HG03457 (cell line): ENCODE measurements around the gene KCTD17.

Experiments used
- ATAC-seq: cut with Tn5 transposase; IDR thresholded peaks from one replicate; pipeline ENCODE4 v1.9.1; 2021; ENCODE audit warnings: moderate number of reproducible peaks; ENCODE audit not compliant: unreplicated experiment

KCTD17 gene

GRCh38 chr22:37075822-37076433, 24.4 kb downstream of the KCTD17 start:
- ATAC-seq, result no peak

DNA sequence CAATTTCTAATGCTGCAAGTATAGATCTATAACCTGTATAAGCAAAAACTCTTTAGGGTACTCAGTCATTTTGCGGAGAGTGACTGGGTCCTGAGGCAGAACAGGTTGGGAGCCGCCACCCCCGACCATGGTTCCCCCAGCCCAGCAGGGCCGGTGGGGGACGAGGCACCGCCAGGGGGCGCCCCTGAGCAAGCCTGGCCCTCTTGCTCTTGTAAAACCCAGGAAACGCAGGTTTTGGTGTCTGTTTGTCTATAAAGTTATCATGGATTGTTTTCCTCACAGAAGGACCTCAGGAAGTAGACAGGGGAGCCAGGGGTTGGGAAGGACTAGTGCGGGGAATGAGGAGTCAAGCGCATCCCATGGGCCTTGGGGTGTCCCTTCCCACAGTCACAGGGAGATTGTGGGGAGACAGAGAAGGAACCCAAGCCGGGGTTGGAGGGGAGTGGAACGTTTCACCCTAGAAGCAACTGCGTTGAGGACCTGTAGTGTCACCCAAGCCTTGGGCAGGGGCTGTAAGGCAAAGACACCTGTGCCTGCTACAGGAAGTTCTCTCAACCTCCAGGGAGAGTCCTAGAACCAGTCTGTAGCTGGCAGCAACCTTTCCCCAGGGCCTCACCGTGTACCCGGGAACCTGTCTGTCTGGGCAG, 26.4 kb downstream of the KCTD17 start:
- no peak for ATAC-seq

DNA sequence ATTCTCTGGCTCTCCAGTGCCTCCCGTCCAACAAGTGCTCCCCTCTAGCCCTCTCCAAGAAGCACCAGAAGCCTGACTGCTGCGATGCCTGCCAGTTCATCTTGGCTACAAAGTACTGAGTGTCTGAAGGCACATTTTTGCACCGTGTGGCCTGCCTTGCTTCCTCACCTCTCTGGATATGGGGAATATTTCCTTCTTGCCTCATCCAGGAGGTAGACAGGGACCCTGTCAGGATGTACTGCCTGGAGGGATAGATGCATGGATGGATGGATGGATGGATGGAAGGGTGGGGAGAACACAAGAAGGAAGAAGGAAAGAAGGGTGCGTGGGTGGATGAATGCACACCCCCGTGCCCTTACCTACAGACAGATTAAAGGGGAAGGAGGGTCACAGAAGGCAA, 27.6 kb downstream of the KCTD17 start:
- no peak for ATAC-seq

GRCh38 chr22:37079668-37080171, 28.2 kb downstream of the KCTD17 start:
- no peak for ATAC-seq

- ATAC-seq, result no peak
Observed at GRCh38 chr22:37080438-37080837, 28.9 kb downstream of the KCTD17 start.

GRCh38 chr22:37080838-37081237, 29.3 kb downstream of the KCTD17 start:
- ATAC-seq, result no peak

DNA sequence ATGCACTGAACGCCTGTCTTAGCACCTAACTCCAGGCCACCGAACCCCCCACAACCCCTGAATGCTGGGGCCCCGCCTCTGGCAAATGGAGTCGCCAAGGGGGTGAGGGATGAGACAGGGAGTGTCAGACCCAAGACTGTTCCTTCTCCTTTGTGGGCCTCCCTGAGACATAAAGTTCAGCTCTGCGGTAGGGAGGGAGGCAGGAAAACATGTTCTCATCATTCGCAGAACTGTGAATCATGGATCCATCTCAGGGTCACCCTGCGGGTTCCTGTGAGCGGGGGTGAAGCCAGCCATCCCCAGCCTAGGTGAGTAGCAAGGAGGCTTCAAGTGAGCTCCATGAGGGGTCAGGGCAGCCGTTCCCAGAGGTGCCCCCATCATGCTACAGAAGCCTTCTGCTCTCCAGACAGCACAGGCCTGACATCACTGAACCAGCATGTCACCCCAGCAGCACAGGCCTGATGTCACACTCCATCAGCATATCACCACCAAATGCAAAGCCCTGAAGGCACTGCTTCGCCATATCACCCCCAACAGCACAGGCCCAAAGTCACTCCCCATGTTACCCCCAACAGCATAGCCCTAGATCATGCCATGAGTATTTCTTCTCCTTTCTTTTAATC, 30.8 kb downstream of the KCTD17 start:
- ATAC-seq, result no peak

- ATAC-seq, result no peak
Observed at GRCh38 chr22:37083914-37084313, 32.4 kb downstream of the KCTD17 start.

DNA sequence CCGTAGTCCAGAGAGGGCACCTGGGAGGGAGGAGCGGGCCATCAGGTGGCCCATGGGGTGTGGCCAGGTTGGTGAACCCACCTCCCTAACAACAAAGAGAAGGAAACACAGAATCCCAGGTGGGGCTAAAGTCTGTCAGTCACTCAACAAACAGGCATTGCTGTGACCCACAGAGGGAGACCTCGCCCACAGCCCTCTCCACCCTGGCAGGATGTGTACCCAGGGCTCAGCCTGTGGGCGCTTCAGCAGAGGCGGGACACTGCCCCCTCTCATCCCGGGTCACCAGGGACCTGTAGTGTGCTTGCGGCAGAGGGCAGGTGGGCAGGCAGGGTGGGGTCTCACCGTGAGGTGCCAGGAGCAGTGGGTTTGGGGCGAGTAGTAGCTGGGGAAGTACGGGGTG, 32.8 kb downstream of the KCTD17 start:
- ATAC-seq, result no peak

DNA sequence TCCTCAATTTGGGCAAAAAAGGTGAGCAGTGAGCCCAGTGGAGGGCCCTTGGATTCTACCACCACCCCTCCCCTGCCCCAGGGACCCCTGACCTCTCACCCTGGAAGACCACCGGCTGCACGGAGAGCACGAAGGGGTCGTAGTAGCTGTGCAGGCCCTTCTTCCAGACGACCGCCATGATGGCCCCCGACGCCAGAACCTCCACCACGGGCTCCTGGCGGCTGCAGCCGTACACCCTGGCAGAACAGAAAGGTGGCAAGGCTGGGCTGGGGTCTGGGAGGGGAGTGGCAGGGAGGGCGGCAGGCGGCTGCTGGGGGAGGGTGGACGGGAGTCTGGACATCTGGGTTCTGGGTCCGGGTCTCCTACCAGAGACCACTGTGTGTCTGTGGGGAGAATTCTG, 34.6 kb downstream of the KCTD17 start:
- ATAC-seq, result no peak

DNA sequence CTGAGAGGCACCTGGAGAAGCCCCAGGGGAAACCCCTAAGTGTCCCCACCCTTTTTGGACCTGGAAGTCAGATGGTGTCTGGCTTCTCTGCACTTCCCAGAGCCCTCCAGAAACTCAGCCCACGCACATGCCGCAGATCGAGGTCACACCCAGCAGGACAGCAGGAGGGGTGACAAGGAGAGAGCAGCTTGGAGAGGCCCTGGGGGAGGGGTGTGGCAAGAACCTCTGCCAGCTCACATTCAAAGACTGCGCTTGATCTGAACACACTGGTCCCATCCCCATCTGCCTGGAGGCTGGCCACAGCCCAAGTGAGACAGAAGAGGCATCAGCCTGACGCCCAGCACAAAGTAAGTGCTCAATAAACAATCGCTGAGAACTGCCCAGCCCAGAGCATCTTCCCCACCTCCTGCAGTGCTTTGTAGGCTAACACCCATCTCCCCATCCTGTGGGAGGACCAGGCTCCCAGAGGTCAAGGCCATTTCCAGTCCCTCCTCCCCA, 36.6 kb downstream of the KCTD17 start:
- no peak for ATAC-seq

GRCh38 chr22:37088750-37089408, 37.3 kb downstream of the KCTD17 start:
- ATAC-seq, result no peak

- no peak for ATAC-seq
Observed at GRCh38 chr22:37089434-37089833, 37.9 kb downstream of the KCTD17 start.

- ATAC-seq, result no peak
Observed at GRCh38 chr22:37090920-37091695, 39.6 kb downstream of the KCTD17 start.

DNA sequence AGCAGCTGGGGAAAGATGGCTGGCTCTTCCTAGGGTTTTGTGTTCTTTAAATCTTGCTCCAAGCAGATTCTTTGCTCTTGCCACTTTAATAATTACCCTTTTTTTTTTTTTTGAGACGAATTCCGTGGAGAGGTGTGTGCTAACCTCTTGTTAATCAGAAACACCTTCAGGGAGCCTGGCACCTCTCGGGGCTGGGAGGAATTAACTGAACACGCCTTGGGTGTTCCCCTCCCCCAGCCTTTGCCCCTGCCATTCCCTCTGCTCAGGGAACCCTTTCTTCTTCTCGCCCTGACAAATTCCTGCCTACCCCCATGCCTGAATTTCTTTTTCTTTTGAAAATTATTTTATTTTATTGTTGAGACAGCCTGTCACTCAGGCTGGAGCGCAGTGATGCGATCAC, 40.5 kb downstream of the KCTD17 start:
- ATAC-seq, result no peak

- ATAC-seq, result no peak
Observed at GRCh38 chr22:37092997-37093396, 41.5 kb downstream of the KCTD17 start.

GRCh38 chr22:37094239-37094638, 42.7 kb downstream of the KCTD17 start:
- ATAC-seq, result no peak

DNA sequence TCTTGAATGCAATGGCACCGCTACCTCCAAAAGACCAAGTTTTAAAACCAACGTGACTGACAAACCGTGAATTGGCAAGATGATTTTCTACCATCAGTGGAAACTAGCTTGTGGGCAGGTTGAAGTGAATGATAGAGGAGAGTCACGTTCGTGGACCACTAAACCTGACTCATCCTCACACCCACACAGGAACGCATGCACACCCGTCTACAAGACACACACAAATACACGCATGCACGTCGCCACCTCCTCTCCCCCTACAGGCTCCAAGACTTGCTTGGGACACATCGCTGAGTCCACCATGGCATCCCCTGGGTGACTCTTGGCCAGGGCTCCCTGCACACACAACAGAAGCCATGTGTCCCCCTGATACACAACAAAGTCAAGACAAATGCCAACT, 43.6 kb downstream of the KCTD17 start:
- no peak for ATAC-seq

- no peak for ATAC-seq
Observed at GRCh38 chr22:37097346-37097745, 45.8 kb downstream of the KCTD17 start.

- ATAC-seq, result no peak
Observed at GRCh38 chr22:37098976-37099591, 47.5 kb downstream of the KCTD17 start.
